GM23338 (cell line): ENCODE measurements around the gene ITPRIPL2.

Source experiments
- NANOG ChIP-seq: IDR thresholded peaks from 2 replicates; pipeline ENCODE4 v1.6.1; 2016; ENCODE audit warnings: antibody characterized with exemption, borderline replicate concordance
- TF ChIP-seq, protein P1 (sequence below), 2 experiments: fragments of 200-600 bp in 1 of 2; sonication (generic) in 1 of 2; conservative IDR thresholded peaks; 2 replicates each; pipeline versions ENCODE4 v1.5.1 to v1.6.1; 2016 to 2017; ENCODE audit warnings: antibody characterized with exemption in 2 of 2, low read depth in 2 of 2, mild to moderate bottlenecking in 2 of 2, moderate library complexity in 1 of 2

GRCh38 chr16:19068237-19068815 is 45.4 kb upstream of the ITPRIPL2 start:
- TF ChIP-seq, protein P1, sequence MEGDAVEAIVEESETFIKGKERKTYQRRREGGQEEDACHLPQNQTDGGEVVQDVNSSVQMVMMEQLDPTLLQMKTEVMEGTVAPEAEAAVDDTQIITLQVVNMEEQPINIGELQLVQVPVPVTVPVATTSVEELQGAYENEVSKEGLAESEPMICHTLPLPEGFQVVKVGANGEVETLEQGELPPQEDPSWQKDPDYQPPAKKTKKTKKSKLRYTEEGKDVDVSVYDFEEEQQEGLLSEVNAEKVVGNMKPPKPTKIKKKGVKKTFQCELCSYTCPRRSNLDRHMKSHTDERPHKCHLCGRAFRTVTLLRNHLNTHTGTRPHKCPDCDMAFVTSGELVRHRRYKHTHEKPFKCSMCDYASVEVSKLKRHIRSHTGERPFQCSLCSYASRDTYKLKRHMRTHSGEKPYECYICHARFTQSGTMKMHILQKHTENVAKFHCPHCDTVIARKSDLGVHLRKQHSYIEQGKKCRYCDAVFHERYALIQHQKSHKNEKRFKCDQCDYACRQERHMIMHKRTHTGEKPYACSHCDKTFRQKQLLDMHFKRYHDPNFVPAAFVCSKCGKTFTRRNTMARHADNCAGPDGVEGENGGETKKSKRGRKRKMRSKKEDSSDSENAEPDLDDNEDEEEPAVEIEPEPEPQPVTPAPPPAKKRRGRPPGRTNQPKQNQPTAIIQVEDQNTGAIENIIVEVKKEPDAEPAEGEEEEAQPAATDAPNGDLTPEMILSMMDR (conservative IDR thresholded peaks at IDR 0.05; ENCODE audit: low read depth in 2 of 2) = no peak
- no peak for TF ChIP-seq NANOG
